Endothelial cell of umbilical vein (primary cell): ENCODE results near the gene MGAT5B. TPM values are rescaled to one million over a fixed set of nuclear protein-coding genes. Genes with fewer than 3 reads are reported as not detected.

Experiments used
- BruUV-seq: library from RNA; stranded (reverse); fragments of 400-500 nt; replicated peaks from 2 replicates; lab custom pipeline; 2021; lab: Mats Ljungman, UMichigan
- CTCF ChIA-PET: fragments of 300-600, 350-600 bp; sonication (Branson Sonifier 250); formaldehyde crosslinking; loops from one replicate; lab custom pipeline; 2021; ENCODE audit warnings: antibody characterized with exemption, inconsistent platforms; lab: Charles Lee
- POLR2A ChIA-PET: fragments of 300-600, 350-600 bp; sonication (Branson Sonifier 250); formaldehyde crosslinking; loops from one replicate; lab custom pipeline; 2021; ENCODE audit warnings: antibody characterized with exemption, inconsistent platforms; lab: Charles Lee
- DNase-seq: peaks from one replicate; pipeline ENCODE4 v3.0.0-alpha.2; 2011; ENCODE audit warnings: low read depth, low spot score
- FAIRE-seq: peaks from 2 replicates; lab custom pipeline; 2011; peaks lifted over from hg19 to GRCh38; lab: Jason Lieb, UNC
- H2AFZ ChIP-seq: 2 replicates; pipeline ENCODE4 v1.6.0; 2012; ENCODE audit warnings: low read depth, low read length, control low read depth, inconsistent platforms
- H3K27ac ChIP-seq: 2 replicates; pipeline ENCODE4 v1.5.1; 2011; ENCODE audit warnings: low read depth, mild to moderate bottlenecking, control low read depth, low read length, moderate library complexity; ENCODE audit not compliant: insufficient read depth
- H3K27me3 ChIP-seq, 2 experiments: 2 replicates each; pipeline versions ENCODE4 v1.6.0 to v1.6.1; 2011; ENCODE audit warnings: low read length in 2 of 2, mixed read lengths in 1 of 2; ENCODE audit not compliant: control insufficient read depth in 2 of 2, insufficient read depth in 2 of 2
- H3K36me3 ChIP-seq, 2 experiments: 2 replicates in 1 of 2; 3 replicates in 1 of 2; pipeline ENCODE4 v1.5.1; 2011; ENCODE audit warnings: low read length in 2 of 2, mild to moderate bottlenecking in 1 of 2, moderate library complexity in 1 of 2; ENCODE audit not compliant: control insufficient read depth in 2 of 2, insufficient read depth in 2 of 2; ENCODE audit errors: extremely low read depth in 1 of 2
- H3K4me1 ChIP-seq: 3 replicates; pipeline ENCODE4 v1.5.1; 2011; ENCODE audit warnings: mild to moderate bottlenecking, low read length; ENCODE audit not compliant: control insufficient read depth, insufficient read depth; ENCODE audit errors: extremely low read depth
- H3K4me2 ChIP-seq: 2 replicates; pipeline ENCODE4 v1.6.1; 2011; ENCODE audit warnings: low read length, control low read depth, mixed read lengths; ENCODE audit not compliant: insufficient read depth
- H3K4me3 ChIP-seq, 3 experiments: fragments of 200-600 bp in 1 of 3; sonication (generic), shearing (Covaris generic) in 1 of 3; replicated peaks in 1 of 3; 2 replicates each; pipeline ENCODE4 v1.5.1; 2011 to 2016; ENCODE audit warnings: control low read depth in 3 of 3, low read length in 3 of 3, mild to moderate bottlenecking in 2 of 3, inconsistent platforms in 1 of 3, low read depth in 1 of 3, moderate library complexity in 1 of 3; ENCODE audit not compliant: insufficient read depth in 1 of 3
- H3K79me2 ChIP-seq: 2 replicates; pipeline ENCODE4 v1.6.0; 2012; ENCODE audit warnings: low read length, inconsistent platforms; ENCODE audit not compliant: control insufficient read depth, insufficient read depth
- H3K9ac ChIP-seq: replicated peaks from 2 replicates; pipeline ENCODE3; 2011; ENCODE audit warnings: low read length, control low read depth; ENCODE audit not compliant: insufficient read depth; ENCODE audit errors: extremely low read depth
- H3K9me1 ChIP-seq: replicated peaks from 3 replicates; pipeline ENCODE4 v1.6.0; 2011; ENCODE audit warnings: mild to moderate bottlenecking, low read length; ENCODE audit not compliant: control insufficient read depth, insufficient read depth; ENCODE audit errors: extremely low read depth
- H3K9me3 ChIP-seq: replicated peaks from 2 replicates; pipeline ENCODE4 v1.5.1; 2012; ENCODE audit warnings: low read length, inconsistent platforms; ENCODE audit not compliant: control insufficient read depth, insufficient read depth
- H4K20me1 ChIP-seq: replicated peaks from 2 replicates; pipeline ENCODE3; 2011; ENCODE audit warnings: mild to moderate bottlenecking, low read length; ENCODE audit not compliant: control insufficient read depth, insufficient read depth; ENCODE audit errors: extremely low read depth
- CTCF ChIP-seq, 2 donors: IDR thresholded peaks; 1 replicate in 1 of 2; 2 replicates in 1 of 2; pipeline ENCODE4 v1.5.1; 2011; ENCODE audit warnings: low read length in 2 of 2, mild to moderate bottlenecking in 2 of 2, moderate library complexity in 2 of 2, control low read depth in 1 of 2, inconsistent platforms in 1 of 2, low read depth in 1 of 2; ENCODE audit not compliant: insufficient read depth in 1 of 2; ENCODE audit errors: extremely low read depth in 1 of 2
- MYC ChIP-seq: IDR thresholded peaks from one replicate; pipeline ENCODE4 v1.6.1; 2011; ENCODE audit warnings: mild to moderate bottlenecking, low read depth, low read length
- POLR2A ChIP-seq: IDR thresholded peaks from 2 replicates; pipeline ENCODE4 v1.6.1; 2012; ENCODE audit warnings: low read depth, mild to moderate bottlenecking, control low read depth, low read length
- POLR2AphosphoS5 ChIP-seq: IDR thresholded peaks from 2 replicates; pipeline ENCODE4 v1.6.1; 2012; ENCODE audit warnings: low read depth, mild to moderate bottlenecking, control low read depth, low read length, moderate library complexity; ENCODE audit not compliant: insufficient read depth
- dilution Hi-C: fragments of 300-500 bp; cut with MboI; formaldehyde crosslinking; loops from one replicate; pipeline ENCODE4 v1.15.0; 2019; ENCODE audit warnings: low sequenced_read_pairs; ENCODE audit not compliant: extremely low pct_ligation_motif_present
- intact Hi-C: fragments of 100-400 bp; cut with micrococcal nuclease; formaldehyde crosslinking; loops from one replicate; pipeline ENCODE4 v1.10.0; 2022
- polyA plus RNA-seq, 4 experiments: library from polyadenylated mRNA; depleted of rRNA in 3 of 4; stranded (reverse) in 3 of 4; unstranded in 1 of 4; fragments of >200 nt; gene quantifications; 2 replicates each; pipeline versions ENCODE4 v1.2.1 to v1.2.3, GENCODE V29; 2011 to 2012; ENCODE audit warnings: missing spikeins in 1 of 4
- total RNA-seq: library from RNA; stranded (reverse); gene quantifications from 2 replicates; pipeline ENCODE4 v1.2.3, GENCODE V29; 2021

Gene MGAT5B
- total and polyA plus RNA-seq, 2 donors (not counting 3 experiments of a cell fraction or from before 2014, with no cell fraction given) = 1.7 to 2.1 TPM

- ChIA-PET CTCF (interaction anchor here (3.3 kb wide), 1 partner anchor 21 kb away, joined by 25 read pairs; the partner anchor contains the start of gene MGAT5B), POLR2A (no interaction called here)
- no peaks in the 10 kb centered on the region for H3K36me3 ChIP-seq
Observed at GRCh38 chr17:76889323-76889722, 21.1 kb downstream of the MGAT5B start.

More at GRCh38 chr17:76889323-76889722, 21.1 kb downstream of the MGAT5B start:
- no peak overlapping the region for H3K9ac ChIP-seq
- TF ChIP-seq POLR2A (no peak), MYC (no peak), CTCF (IDR thresholded peaks at IDR 0.05; ENCODE audit: extremely low read depth in 1 of 2, insufficient read depth in 1 of 2, low read depth in 1 of 2, low read length in 2 of 2) (no peak), POLR2AphosphoS5 (no peak)
- H3K27me3 ChIP-seq = no peaks in the 10 kb centered on the region
- no peaks in the 10 kb centered on the region for H4K20me1 ChIP-seq
- no peak overlapping the region for H2AFZ ChIP-seq
- H3K79me2 ChIP-seq = no peaks in the 10 kb centered on the region
- H3K27ac ChIP-seq = no peak overlapping the region
- DNase-seq = no peak
- no peaks in the 10 kb centered on the region for H3K9me1 ChIP-seq
- intact Hi-C loops (no loop called here), dilution Hi-C loops (no loop called here)
- no peak for FAIRE-seq
- no peaks in the 10 kb centered on the region for H3K9me3 ChIP-seq
- H3K4me1 ChIP-seq = no peaks in the 10 kb centered on the region
- no peak overlapping the region for H3K4me2 ChIP-seq
- no TSS peak for BruUV-seq
- H3K4me3 ChIP-seq = no peak overlapping the region
